EH (cell line): ENCODE results near the gene EXOC6B.

Experiments used
- DNase-seq: peaks from one replicate; pipeline ENCODE4 v3.0.0-alpha.2; 2015; ENCODE audit warnings: low read depth

Gene EXOC6B

DNA sequence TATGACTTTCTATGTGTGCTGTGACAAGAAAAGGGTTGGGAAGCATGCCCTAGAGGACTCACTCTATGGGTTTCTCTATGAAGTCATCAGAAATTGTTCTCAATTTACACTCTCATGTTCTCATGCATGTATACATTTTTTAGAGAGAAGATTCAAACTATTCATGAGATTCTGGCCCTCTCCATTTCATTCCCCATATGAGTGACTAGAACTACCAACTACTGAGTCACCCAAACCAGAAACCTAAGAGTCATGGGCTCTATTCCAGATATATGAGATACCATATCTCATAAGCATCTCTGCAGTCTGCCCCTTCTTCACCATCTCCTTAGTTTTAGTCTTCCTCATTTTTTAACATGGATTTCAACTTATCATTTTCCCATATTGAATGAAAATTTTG is 87.7 kb downstream of the EXOC6B start:
- peak; percentile 33 for DNase-seq

DNA sequence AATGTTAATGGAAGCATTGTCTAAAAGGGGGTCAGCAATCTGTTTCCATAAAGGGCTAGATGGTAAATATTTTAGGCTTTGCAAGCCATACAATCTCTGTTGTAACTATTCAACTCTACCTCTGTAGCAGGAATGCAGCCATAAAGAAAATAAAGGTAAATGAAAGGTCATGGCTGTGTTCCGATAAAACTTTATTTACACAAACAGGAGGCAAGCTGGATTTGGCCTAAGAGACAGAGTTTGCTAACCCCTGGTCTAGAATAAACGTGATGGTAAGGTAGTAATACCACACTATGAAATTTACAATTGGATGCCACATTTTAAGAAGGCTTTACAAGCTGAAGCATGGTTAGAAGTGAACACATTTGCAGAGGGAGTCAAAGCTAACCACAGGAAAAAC is 91.4 kb downstream of the EXOC6B start:
- no peak for DNase-seq

DNA sequence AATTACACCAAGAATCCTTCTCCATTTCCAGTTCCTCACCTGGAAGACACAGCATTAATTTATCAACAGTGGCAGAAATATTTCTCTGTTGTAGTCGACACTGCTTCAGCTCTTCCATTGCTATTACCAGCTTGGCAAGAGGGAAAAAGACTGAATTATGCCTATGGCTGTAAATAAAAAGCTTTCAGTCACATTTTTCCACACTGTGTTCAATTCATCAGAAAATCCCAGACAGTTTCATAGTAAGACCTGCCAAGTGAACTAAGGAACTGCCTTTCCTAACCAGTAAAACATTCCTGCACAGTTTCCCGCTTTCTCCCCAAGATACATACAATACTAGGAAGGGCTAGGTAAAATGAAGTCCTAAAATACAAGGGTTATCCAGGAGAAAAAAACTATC is 94.7 kb downstream of the EXOC6B start:
- no peak for DNase-seq

DNA sequence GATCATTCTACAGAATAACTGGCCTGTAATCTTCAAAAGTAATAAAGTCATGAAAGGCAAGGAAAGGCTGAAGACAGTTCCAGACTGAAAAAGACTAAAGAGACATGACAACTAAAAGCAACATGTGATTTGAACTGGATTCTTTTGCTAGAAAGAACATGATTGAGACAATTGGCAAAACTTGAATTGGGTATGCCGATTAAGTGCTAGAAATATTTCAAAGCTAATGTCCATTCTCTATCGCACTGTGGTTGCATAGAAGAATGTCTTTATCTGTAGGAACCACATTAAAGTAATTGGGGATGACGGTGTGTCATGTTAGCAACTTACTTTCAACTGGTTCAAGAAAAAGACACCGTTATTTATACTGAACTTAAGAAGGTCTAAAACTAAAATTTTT is 98.5 kb downstream of the EXOC6B start:
- DNase-seq: no peak

DNA sequence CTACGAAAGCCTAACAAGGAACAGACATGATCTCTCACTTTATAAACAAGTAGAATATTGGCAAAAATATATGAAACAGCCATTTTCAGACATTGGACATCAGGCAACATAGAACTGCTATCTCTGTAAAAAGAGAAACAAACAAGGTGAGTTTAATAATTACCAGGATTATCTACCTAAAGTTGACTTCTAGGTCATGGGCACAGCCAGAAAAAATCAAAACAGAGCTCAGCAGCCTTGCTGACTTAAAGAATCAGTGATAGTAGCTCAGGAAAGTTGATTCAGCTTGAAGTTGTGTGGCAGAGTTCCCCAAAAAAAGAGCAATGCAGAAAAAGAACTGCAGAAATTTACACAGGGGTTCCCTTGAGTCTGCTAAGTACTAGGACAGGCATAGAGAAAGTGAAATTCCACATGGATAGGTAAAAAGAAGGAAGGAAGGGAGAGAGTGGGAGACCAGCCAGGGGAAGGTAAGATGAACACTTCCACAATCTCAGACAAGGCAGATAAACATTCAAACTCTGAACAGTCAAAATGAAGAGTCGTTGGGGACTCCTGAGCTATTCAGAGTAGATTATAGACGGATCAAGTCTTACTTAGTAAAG is 102.0 kb downstream of the EXOC6B start:
- DNase-seq: no peak

DNA sequence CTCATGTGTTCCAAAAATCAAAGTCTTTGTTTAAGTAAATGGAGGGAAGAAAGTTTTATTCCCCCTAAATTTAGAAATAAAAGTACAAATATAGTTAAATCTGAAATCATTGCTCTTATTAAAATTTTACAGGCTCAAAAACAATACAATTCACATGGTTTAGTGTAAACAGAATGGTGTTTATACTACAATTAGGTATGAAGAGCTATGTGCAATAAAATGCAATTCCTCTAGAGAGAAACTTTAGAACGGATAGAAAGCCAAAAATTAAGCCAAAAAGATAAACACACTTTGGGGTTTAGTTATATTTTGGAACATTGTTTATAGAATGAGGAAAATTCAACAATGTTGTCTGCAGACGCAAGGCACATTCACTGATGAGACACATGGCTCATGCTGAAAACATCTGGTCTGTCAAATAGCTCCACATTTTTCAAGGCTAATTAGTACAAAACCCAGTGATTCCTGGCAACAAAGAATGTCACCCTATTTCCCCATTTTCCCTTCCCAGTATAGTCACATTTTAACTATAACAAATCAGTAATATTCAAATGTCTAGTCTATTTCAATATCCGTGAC is 103.3 kb downstream of the EXOC6B start:
- peak; percentile 88 for DNase-seq

DNA sequence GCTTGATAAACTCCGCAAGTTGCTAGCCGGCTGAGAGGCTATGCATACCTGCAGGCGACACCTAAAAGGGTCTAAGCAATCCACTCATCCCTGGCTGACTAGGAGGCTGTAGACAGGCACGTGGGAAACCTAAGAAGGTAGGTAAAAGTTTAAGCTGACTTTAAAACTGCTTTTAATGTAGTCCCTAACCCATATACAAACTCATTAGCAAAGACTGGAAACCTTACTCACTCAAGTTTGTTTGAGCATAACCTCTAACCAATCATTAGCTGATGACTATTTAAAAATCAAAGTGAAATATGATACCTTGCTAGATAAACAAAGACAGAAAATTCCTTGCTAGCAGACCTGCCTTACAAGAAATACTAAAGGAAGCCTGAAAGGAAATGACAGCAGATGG is 106.4 kb downstream of the EXOC6B start:
- peak; percentile 39 for DNase-seq

DNA sequence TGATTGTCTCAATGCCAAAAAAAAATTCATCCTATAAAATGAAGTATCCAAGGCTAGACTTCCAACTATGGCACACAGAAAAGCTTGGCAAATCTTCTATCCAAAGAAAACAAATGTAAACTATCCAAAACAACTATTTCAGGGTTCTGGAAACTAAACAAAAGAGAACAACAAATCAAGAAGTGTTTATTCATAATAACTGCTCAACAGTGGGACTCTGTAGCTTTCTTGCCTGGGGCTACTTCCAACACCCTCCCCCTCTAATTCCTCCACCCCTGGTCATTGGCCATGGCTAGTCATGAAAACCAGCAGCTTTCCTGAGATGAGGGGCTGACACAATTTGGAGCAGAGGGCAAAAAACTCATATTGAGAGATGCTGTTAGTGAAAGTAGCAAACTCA is 107.0 kb downstream of the EXOC6B start:
- DNase-seq: peak; percentile 20

DNA sequence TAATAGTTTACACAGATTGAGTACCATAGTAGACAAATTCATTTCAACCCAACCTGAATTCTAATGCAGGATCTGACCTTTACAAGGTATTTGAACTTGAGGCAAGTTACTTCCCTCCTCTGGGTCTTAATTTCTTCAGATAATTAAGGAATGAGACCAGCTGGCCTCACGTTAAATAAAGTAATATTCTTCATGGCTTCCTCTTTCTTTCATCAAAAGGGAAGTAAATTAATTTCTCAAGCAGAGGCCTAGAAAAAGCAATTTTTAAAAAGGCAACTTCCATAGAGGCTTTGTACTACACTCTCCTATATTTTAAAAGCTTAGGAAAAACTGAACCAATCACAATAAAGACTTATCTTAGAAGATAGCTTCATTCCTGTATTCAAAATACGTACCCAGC is 109.2 kb downstream of the EXOC6B start:
- DNase-seq: no peak

DNA sequence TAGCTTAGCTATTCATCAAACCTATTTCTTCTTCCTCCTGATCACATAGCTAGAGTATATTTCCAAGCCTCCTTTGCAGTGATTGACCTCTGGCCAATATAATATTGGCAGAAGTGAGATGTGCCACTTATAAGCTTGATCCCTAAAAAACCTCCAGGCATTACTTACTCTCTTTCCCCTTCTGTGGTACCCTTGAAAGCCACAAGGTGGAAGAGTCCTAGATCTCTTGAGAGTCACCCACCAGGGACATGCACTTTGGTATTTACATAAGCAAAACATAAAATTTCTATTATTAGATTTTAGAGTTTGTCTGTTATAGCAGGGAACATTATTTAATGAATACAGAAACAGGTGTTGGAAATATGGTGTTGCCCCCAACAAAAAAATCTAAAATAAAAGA is 112.0 kb downstream of the EXOC6B start:
- DNase-seq: no peak

DNA sequence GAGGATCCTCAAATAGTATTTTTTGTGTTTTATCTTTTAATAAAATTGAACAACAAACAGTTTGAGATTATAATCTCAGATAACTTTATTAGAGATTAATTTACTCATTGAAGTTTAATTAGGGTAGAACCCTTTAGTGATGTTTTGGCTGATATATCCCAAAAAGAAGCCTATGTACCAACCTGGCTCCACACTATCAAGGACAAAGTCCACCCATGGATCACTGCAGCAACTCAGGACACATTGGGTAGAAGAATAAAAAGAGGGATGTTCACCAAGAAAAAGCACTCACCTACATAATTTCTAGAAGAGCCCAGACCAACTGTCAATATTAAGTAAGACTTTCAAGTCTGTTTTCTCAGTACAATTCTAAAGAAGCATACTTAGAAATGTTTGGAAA is 112.9 kb downstream of the EXOC6B start:
- no peak for DNase-seq

DNA sequence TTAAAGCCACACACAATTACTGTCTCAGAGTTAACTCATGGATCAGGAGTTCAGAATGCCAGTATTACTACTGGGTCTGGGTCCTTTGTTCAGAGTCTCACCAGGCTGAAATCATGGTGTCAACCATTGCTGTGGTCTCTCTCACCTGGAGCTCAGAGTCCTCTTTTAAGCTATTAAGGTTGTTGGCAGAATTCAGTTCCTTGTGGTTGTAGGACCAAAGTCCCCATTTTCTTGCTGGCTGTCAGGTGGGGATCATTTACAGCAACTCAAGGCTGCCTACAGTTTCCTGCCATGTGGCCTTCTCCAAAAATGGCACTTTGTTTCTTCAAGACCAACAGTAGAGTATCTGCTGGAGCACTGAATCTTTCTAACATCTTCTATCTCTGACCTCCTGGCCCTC is 113.5 kb downstream of the EXOC6B start:
- no peak for DNase-seq

DNA sequence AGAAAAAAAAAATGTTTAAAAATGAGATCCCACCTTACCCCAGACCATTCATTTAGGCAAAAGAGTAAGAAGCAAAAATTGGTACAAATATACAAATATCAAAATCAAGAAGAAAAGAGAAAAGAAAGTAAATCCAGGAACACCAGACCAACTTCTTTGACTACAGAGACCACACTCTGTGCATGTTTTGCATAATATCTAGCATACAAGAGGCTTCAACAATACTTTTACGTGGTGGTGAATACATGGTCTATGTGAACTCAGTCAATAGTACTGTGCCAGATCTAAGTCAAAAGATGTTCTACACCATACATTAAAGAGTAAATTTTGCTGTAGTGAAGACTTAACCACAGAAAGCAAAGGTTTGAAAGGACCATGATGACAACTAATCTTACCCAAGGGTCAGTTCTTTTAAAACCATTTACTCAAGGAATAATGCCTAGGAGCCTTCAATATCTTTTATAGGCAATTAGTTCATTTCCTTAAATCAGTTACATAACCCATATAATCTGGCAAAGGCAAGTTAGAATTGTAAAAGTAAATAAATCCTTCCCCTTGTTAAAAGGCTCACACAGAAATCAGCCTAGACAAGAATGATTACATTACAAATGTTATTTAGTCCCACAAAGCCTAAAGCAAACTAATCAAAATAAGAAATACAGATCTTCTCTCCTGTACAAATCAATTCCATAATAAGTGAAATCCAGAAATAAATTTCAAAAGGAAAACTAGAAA is 115.2 kb downstream of the EXOC6B start:
- no peak for DNase-seq

DNA sequence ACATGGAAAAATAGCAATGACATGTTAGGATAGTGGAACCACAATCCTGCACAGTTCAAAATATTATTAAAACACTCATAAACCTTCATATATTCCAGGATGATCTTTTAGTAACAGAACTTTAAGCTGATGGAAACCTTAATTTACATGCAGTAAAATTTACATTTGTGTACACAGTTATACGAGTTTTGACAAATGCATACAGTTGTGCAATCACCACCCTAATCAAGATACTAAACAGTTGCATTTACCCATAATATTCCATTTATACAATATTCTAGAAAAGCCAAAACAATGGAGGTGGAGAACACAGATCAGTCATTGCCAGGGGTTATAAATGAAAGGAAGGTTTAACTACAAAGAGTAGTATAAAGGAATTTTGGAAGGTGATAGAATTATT is 117.6 kb downstream of the EXOC6B start:
- DNase-seq: no peak

DNA sequence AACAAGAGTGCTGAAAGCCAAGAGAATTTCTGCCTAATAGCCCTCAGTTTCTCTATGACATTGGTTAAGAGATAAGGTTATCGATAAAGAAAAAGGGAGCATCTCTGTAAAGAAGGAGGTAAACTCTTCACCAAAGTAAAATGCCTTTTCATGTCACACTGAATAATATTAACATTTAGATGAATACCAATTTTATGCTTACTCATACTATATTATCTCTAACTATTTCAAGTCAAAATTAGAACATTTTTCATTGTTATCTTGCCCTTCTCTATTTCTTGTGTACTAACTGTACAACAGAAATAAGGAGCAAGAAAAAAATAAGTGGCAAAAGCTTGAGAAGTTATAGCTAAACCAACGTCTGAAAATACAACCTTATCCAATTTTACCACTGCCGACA is 127.5 kb downstream of the EXOC6B start:
- no peak for DNase-seq

DNA sequence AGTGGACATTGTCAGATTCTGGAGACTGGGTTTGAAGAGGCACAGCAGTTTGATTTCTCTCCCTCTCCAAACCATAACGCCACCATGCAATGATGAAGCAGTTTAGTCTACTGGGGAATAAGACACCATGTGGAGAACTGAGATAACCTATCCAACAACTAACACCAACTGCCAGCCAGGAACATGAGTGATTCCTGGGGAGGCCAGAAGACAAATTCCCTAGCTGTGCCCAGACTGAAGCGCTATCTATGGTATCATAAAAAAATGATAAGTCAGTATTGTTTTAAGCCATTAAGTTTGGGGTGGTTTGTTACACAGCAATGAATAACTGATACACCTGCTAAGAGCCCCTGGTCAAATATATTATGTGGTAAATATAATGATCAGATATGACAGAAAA is 129.3 kb downstream of the EXOC6B start:
- no peak for DNase-seq

DNA sequence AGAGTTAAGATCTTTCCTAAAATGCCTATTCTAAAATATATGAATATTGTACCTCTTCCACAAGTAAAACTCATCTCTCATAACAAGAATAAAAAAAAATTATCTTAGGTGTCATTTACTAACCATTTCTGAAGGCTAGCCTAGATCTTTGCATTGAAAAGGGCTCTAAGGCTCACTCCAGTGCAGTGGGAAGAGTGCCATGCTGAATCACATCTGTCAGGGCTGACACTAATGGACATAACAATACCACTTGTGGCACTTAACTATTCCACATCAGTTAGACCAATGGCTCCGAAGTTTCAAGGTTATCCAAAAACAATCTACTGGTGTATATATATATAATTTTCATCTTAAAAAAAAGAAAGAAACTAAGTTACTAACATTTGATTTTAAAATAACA is 130.2 kb downstream of the EXOC6B start:
- no peak for DNase-seq

DNA sequence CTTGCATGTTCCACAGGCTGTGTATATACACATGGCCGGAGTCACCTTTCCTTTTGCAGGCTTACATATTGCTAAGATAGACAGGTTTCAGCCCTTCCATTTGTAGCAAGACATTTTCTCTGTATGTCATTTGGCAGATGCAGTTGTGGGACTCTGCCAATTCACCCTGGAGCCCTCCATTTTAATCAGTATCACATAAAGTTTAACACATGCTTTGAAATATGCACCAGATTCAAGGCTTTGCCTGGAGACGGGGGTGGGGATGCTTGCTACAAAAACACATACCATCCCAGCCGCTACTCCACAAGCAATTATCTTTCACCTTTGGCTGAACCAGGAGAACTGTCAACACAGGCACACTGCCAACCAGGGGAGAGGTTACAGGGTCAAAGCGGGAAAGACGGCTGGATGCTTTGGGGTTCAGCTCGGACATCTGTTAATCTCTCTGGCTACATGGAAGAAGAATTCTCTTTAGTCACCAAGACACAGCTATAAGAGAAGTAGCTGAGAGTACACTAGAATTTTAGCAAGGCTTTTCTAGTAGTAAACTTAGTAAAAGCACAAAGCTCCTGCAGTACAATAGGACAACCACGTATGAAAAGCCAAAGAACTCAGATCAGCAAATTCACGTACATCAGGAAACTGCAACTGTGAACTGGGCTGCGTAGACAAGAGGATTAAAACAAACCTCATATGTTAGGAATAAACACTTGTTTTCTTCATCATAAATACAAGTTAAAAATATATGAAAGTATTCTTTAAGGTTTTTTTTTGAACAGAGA is 130.9 kb downstream of the EXOC6B start:
- DNase-seq: peak; percentile 90

DNA sequence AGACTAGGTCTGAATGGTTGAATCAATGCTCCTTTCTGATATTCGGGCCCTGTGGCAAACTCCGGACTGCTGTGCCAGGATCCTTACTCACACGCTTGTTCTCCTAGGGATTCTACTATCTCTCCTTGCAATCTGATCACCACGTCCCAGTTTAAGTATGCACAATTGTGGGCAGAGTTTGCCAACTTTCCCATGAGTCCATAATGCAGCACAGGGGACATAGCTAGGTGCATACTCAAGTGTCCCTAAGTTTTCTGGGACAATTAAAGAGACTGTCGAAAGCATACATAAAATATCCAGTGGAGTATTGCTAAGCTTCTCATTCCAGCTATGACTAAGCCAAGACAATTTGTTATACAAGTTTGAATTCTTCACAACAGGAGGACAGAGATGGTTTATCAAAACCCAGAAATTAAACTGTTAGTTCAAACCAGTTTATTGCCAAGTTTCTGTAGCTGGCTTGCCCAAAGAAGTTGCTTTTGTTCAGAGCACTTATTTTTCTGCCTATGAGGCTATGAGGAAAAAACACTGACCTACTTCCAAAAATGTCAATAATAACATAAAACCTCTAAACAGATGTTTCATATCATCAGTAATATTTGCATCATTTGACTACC is 136.1 kb downstream of the EXOC6B start:
- peak; percentile 15 for DNase-seq

DNA sequence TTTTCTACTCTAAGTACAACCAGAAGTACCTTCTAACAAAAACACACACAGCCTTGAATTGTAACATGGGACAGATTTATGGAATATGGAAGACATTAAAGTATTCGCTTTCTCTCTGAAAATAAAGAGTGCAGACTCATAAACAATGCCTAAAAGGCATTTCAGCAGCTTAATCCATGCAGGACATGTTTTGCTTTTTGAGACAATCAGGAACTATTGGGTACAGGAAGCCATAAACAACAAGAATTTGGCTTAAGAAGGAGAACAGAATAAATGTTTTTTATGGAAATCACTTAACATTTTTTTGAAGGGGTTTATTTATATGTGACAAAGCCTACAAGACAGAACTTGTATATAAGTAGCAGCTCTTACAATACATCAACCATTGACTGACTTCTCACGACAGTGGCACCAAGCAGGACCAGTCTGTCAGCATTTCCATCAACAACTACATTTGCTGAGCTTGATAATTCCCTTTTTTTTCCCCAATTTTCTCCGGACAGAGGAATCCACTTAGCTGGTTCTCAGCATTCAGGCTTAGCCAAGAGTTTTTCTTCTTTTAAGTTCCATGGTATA is 140.1 kb downstream of the EXOC6B start:
- no peak for DNase-seq

DNA sequence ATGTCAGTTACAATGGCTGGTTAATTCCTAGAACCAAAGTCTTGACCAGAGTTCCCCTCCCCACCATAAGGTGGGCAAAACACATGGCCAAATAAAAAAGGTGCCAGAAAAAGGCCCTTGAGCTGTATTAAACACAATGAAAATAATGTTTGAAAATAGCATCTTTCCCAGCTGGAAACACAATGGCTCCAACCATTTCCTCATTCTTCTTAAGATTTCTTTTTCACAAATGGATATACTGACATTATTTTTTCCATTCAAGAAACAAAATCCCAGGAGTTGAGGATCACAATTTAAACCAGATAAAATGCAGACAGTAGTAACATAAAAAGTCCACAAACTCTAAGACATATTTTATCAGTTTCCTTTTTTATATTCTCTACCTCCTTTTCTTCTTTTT is 143.8 kb downstream of the EXOC6B start:
- DNase-seq: no peak
